GM10266 (cell line): ENCODE results near the gene ARHGEF2.

Experiments
- DNase-seq: peaks from one replicate; pipeline ENCODE4 v3.0.0; 2012; ENCODE audit errors: extremely low spot score
- CTCF ChIP-seq: IDR thresholded peaks from 2 replicates; pipeline ENCODE4 v1.5.1; 2012; ENCODE audit warnings: mild to moderate bottlenecking, low read depth; ENCODE audit not compliant: control insufficient read depth, insufficient read depth; ENCODE audit errors: missing control alignments

The ARHGEF2 gene

GRCh38 chr1:155904261-155904660 lies 74.1 kb downstream of the ARHGEF2 start:
- no peak for TF ChIP-seq CTCF
- no peak for DNase-seq

- DNase-seq, result no peak
- TF ChIP-seq CTCF, result no peak
Measured at GRCh38 chr1:155900161-155900560, 78.2 kb downstream of the ARHGEF2 start.

- no peak for DNase-seq
- no peak for TF ChIP-seq CTCF
Measured at GRCh38 chr1:155899683-155900082, 78.7 kb downstream of the ARHGEF2 start.

GRCh38 chr1:155898888-155899287 lies 79.5 kb downstream of the ARHGEF2 start:
- no peak for TF ChIP-seq CTCF
- no peak for DNase-seq

- no peak for TF ChIP-seq CTCF
- DNase-seq, result no peak
Measured at GRCh38 chr1:155897746-155898145, 80.6 kb downstream of the ARHGEF2 start.
